TTC549 (cell line): ENCODE results near the gene SCAMP2.

Experiments used
- FAIRE-seq: peaks from 2 replicates; lab custom pipeline; 2012; peaks lifted over from hg19 to GRCh38; lab: Jason Lieb, UNC

The SCAMP2 gene

GRCh38 chr15:74857671-74858368 lies 15.3 kb downstream of the SCAMP2 start:
- FAIRE-seq: no peak

DNA sequence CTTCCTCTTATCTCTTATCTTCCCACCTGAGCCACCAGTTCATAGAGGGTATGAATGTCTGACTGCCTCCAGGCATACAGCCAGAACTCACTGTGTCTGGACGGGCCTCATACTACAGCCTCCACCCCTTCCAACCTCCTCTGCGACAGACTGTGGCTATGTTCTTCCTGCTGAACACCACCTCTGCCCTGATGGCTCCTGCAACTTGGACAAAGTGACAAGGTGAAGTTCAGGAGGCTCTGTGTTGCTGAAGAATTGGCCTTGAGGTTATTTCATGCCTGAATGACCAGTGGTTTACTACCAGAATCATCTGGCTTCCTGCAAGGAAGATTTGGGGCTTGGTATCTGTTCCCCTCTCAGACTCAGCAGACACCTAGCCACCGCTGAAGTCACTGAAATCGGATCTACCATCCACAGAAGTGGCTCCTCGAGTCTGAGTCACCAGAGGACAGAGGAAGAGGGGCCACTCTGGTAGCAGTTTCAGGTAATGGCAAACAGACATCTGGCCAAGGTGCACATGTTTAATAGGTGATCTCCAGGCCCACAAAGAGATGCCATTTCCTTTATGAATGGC lies 16.0 kb downstream of the SCAMP2 start:
- FAIRE-seq: no peak

DNA sequence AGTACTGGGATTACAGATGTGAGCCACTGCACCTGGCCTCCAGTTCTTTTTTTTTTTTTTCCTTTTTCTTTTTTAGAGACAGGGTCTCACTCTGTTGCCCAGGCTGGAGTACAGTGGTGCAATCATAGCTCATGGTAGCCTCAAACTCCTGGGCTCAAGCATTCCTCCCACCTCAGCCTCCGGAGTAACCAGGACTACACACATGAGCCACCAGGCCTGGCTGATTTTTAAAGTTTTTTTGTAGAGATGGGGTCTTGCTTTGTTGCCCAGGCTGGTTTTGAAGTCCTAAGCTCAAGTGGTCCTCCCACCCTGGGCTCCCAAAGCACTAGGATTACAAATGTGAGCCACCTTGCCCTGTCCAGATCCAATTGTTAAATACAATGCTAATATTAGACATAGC lies 16.6 kb downstream of the SCAMP2 start:
- FAIRE-seq: no peak

DNA sequence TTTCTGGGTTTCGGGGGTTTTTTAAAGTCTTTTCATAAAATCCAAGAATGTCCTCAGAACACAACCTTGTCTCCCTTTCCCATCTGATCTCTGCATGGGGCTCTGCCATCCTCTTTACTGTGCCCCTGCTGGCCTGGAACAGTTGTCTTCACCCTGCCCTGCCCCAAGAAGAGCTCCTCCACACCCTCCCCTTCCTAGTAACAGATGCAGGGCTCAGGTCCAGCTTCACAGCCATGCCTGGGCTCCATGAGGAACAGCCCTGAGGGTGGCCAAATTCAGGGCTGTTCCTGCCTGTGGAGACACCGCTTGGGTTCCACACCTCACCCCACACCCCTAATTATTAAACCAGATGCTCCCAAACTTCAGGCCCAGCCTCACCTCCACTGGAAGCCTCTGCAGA lies 17.3 kb downstream of the SCAMP2 start:
- FAIRE-seq: no peak

DNA sequence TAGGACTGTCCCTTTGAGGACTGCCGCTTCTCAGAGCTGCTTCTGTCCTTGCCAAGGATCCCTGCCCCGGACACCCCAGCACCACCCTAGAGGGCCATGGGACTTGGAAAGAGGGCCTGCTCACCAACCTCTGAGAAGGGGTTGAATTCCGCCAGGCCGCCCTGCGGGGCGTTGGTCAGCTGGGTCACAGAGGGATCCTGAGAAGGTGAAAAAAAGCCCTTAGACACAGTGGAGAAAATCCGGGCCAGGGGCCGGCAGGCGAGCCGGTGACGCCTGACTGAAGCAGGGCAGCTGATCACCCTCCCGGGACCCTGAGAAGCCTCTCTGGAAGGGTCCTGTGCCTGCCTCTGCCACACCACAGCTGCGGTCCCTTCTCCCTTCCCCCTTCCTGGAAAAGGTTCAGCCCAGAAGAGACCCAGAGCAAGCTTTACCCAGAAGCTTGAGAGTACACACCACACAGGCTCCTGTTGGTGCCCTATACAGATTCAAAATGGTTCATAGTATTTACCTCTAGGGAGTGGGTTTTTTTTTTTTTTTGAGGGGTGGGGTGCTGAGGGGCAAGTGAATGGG lies 18.6 kb downstream of the SCAMP2 start:
- FAIRE-seq: no peak

GRCh38 chr15:74851960-74852359 lies 21.2 kb downstream of the SCAMP2 start:
- FAIRE-seq: no peak

- FAIRE-seq: no peak
Observed at GRCh38 chr15:74850393-74850792, 22.8 kb downstream of the SCAMP2 start.

DNA sequence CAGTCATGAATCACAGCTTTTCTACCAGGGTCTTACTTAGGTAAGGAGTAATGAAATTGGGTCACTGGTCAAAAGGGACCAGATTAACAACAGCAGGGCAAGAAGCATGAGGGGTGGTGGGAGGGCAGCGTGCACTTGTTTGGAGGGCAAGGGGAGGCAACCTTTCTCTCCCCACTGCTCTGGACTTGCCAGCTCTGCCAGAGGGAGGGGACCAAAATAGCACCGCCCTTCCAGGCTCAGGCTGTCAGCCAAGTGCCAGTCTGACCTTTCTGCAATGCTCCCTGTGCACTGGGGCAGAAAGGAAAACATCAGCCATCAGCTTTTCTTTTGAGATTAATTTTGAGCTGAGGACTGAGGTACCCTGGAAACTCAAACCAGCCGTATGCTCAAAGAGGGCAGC lies 25.7 kb downstream of the SCAMP2 start:
- no peak for FAIRE-seq

DNA sequence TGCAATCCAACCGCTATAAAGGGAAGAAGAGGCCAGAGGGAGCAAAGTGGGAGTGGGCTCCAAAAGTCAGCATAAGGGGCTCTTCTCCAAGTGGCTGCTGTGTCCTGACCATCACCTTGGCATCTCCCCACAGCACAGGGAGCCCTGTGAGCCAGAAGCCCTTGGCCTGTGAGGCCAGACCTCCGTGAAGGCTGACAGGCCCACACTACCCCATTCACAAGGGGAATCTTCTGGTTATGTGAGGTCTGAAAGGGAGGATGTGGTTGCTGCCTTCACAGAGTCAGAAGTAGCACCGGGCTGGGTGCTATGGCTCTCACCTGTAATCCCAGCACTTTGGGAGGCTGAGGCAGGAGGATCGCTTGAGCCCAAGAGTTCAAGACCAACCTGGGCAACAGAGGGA lies 27.6 kb downstream of the SCAMP2 start:
- FAIRE-seq: no peak

DNA sequence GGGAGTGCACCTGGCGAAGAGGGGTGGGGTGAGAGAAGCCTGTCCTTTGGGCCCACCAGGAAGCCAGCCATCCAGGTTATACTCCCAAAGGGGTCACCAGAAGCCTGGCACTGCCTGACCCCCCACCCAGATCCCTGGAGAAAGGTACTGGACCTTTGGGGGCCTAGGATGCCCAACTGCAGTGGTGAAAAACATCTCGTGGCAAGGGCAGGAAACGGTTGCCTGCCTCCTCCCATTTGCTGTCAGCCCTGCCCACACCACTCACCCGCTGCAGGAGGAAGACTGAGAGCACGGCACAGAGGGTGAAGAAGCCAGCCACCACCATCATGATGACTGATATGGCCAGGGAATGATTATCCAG lies 28.0 kb downstream of the SCAMP2 start:
- FAIRE-seq: no peak

- FAIRE-seq: no peak
Observed at GRCh38 chr15:74844319-74845207, 28.6 kb downstream of the SCAMP2 start.

DNA sequence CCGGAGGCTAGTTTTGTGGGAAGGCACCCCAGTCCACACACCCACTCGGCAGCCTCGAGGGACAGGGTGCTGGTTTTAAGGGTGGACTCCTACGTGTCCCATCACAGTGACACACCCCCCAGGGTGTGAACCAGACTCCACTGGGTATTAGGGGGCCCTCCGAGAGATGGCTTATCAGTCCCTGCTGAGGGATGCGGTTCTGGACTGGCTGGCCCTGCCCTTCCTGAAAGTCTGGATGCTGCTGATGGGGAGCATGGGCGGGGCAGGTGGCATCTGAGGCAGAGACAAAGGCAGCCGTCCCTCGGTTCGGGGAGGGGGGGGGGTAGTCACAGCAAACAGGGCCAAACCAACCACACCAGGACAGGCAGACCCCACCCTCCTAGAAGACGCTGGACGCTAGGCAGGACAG lies 29.3 kb downstream of the SCAMP2 start:
- no peak for FAIRE-seq

GRCh38 chr15:74843445-74843828 lies 29.7 kb downstream of the SCAMP2 start:
- no peak for FAIRE-seq

- FAIRE-seq: no peak
Observed at GRCh38 chr15:74842581-74843444, 30.4 kb downstream of the SCAMP2 start, which contains the start of gene ULK3. TSS of gene ULK3 (minus strand) at chr15:74843156. CDS start at chr15:74843105, 51 bp downstream.

GRCh38 chr15:74841891-74842373 lies 31.2 kb downstream of the SCAMP2 start:
- FAIRE-seq: no peak

DNA sequence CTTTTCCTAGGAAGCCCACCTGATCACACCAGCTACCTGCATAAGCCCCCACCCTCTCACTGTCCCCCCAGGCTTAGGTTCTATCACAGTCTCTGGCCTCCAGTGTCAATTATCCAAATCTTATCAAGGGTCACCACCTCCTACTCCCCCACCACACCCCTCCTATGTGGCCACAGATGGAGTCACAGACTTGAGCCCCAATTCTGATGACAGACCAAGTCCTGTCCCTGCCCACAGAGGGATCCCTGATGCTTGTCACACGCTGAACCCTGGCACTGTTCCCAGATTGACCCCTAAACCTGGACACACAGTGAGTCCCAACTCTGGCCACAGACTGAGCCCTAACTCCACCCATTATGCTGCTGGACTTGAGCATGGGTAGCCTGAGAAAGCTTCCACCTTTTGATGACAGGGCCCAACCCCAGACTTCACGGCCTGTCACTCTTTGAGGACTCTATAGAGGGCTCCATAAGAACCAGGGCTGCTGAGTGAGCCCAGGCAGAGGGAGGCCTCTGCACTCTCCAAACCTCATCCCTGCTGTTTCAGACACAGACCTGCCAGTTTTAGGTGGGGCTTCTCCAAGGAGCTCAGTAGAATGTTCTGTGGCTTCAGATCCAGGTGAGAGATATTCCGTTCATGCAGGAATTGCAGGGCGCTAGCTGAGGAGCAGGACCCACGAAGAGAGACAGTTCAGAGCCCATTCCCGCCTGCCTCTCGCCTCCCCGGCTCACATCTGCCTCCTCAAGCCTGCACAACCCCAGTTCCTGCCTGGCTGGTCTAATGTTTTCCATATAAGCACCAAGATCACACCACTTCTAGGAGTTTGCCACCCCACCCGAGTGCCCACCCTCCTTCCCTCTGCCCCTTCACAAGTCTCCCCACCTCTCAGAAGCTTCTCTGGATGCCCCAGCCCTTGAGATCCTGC lies 32.1 kb downstream of the SCAMP2 start:
- no peak for FAIRE-seq

- no peak for FAIRE-seq
Observed at GRCh38 chr15:74839526-74840395, 33.4 kb downstream of the SCAMP2 start.

DNA sequence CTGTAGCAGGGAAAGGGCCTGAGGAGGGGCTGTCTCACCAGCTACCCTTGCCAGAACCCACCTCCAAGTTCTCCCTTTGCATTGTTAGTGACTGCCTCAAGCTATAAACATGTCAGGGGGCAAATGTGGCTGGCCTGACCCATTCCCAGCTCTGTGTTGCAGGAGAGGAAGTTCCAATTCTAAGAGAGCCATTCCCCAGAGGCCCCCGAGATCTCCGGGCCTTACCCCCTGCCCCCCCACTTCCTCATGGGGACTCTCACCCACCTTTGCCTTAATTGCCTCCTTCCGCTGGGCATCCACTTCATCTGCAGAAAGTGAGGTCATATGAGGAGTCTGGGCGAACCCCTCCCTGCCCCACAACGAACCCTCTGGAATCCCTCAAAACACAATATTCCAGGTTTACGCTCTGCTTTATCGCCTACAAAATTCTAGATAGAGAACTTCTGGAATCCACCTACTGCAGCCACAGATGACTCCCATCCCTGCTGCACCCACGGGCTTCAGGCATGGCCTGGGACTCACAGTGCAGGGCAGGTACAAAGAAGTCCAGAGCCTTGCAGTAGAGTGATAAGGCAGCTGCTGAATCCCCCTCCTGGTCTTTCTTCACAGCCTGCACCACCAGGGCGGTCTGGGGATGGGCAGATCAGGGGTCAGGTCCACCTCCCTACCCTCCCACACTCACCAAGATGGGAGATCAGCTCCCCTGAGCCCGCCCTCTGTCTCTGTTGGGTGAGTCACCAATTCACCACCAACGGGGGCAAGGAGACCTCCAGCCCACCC lies 34.2 kb downstream of the SCAMP2 start:
- FAIRE-seq: no peak

DNA sequence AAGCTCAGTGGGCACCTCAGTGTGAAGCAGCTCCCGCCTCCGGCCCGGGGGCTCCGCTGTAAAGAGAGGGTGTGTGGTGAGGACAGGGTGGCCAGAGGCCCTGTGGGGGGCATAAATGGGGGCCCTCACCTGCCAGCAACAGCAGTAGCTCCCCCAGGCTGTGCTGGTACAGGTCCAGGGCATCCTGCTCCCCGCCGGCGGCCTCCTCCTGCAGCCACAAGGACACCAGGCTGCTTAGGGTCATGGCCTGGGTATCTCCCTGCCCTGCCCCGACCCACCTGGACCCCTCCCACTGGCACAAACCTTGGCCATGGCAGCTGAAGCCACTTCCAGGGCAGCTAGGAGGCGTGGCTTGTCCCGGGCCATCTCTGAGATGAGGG lies 35.0 kb downstream of the SCAMP2 start:
- no peak for FAIRE-seq
